ENCODE data around the gene GTF3A. TPM values are rescaled to one million over a fixed set of nuclear protein-coding genes. Genes with fewer than 3 reads are reported as not detected.

GTF3A gene
- total RNA-seq, 2 donors from 2014 or later = 83.2 to 99.9 TPM

DNA sequence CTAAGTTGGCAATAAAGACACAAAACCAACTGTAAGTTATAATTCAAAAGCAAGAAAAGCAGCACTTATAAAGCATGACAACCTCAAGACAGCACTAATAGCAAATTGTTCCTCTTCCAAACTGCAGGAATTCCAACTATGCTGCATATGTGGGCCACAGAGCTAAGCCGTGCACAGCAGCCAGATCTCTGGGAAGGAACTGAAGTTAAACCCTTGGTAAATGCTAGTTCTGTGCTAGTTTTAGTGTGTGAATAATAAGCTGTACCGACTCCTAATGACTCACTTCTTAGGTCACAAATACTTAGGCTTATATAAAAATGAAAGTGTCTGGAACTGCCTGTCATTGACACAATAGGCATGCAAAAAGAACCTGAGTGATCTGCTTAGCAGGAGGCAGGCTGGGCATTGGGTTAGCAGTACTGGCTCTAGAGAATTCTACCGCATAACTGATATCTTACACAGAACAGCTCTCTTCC is 21.2 kb upstream of the GTF3A start:
- intact Hi-C loops (cut with DNase I) = no loop called here
- no peak for DNase-seq (ENCODE audit: low spot score)

DNA sequence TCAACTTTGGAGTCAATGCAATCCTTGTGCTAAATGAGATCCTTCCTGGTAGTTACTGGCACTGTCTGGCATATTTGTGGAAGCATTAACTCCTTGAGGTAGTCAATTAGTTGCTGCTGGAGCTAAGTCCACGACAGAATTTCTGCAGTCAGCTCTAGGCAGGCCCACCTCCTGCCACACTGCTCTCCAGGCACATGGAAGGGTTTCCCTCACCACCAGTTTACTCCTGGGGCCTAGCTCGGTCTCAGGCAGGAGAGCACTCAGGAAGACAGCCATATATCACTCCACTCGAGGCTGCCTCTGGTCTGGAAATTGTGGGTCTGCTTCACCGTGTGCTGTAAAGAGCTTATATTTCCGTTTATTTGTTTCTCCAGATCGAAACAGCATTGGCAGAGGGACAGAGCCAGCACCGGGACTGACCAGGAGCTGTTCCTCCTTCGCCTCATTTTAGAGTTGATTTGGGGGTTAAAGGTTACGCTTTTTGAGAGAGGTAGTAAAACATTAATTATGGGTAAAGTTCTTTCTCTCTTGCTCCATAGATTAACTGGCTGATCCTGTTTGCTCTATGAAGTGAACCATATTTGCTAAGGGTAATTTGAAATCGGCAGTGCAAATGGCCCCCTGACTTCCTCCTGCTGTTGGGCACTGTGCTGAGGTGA is 20.6 kb upstream of the GTF3A start:
- no peak for DNase-seq (ENCODE audit: low spot score)
- intact Hi-C loops (cut with DNase I) = no loop called here

DNA sequence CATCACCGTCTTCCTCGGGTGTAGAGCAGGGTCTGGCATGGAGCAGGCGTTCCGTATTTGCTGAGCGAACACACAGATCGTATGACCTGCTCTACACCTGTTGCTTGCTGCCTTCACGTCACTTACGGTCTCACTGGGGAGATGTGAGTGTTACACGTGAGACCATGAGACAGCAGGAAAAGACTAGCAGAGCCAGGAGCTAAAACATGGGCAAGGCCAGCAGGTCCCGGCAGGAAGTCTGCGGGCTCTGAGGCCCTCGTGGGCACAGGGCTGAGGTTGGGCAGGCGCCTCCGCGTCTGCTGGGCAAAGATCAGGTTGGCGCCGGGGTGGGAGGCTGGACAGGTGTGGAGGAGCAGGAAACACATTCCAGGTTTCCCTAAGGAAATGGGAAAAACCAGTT is 19.7 kb upstream of the GTF3A start:
- intact Hi-C loops (cut with DNase I) = no loop called here
- DNase-seq (ENCODE audit: low spot score) = no peak

DNA sequence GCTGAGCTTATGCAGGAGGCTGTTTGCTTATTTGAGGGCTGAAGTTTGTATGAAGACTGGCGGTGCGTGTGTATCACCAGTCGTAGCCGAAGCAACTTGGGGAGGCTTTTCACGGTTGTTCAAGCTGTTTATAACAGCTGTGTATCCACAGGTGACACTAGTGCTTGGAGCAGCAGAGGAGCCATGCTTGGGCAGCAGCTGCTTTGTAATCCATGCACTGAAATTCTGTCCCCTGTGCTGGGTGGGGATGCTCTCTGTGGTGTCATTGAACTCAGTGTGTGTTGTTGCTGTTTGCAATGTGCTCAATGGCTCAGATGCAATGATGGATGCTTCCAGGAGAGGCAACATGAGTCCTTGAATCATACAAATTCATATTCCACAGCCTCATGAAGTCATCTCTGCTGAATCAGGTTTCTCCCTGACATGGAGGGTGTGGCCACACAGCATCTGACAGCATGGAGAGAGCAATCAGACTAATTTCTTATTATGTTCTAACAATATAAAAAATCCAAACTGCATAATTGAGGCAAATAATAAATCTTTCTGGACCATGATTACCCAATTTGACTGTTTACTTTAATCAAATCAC is 18.8 kb upstream of the GTF3A start:
- intact Hi-C loops (cut with DNase I) = no loop called here
- DNase-seq (ENCODE audit: low spot score) = no peak

DNA sequence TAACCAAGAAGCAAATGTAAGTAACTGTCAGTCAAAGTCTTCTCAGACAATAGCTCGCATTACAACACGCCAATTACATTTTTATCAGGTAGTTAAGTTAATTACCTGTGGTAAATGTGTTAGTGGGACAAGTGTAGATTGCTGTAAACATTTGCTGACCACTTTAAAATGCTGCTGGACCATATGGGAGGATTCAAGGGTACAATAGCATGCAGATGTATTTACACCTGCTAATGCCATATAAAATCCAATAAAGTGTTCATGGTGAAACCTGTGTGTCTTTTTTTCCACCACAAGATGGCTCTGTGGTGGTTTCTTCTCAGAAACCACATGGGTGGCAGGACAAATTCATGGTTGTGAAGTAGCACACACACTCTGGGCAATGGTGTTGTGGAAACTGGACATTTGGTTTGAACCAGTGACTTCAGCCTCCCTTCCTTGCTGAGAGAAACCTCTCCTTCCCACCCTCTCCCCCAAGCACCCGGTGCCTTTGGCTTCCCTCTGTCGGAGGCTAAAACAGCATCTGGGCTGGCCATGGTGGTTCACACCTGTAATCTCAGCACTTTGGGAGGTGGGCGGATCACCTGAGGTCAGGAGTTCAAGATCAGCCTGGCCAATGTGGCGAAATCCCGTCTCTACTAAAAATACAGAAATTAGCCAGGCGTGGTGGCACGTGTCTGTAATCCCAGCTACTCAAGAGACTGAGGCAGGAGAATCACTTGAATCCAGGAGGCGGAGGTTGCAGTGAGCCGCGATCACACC is 18.1 kb upstream of the GTF3A start:
- DNase-seq (ENCODE audit: low spot score) = no peak
- intact Hi-C loops (cut with DNase I) = no loop called here

DNA sequence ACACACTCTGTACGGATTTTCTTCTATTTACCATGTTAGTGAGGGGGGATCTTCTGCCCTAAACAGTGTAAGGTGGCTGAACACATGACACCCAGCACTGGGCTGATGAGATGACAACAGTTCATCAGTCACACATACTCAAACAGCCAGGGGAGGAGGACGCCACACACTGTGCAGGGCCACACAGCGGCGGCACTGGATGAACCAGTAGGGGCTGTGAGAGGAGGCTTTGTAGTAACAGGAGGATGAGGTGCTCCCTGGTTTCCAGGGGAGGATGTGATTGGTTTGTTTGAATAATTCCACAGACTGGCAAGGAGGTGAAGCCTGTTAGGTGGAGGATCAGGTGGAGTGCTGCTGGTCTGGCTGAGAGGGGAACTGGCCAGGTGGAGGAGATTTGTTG is 16.3 kb upstream of the GTF3A start:
- no peak for DNase-seq (ENCODE audit: low spot score)
- intact Hi-C loops (cut with DNase I) = no loop called here

DNA sequence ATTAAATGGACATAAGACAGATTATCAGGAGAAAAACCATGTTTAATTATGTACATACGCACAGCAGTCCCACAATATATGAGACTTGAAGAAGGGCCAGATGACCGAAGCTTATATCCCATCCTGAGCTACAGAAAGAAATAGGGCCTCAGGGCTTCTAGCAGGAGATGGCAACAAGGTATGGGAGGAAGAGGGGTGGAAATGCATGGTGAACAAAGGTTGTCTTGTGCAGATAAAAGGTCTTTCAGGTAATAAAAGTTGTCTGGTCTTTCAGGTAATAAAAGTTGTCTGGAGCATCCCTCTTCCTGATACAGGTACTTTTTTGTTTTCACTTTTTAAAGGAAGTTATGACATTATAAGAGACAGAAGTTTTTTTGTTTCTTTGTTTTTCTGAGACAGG is 15.4 kb upstream of the GTF3A start:
- intact Hi-C loops (cut with DNase I) = no loop called here
- DNase-seq (ENCODE audit: low spot score) = no peak

DNA sequence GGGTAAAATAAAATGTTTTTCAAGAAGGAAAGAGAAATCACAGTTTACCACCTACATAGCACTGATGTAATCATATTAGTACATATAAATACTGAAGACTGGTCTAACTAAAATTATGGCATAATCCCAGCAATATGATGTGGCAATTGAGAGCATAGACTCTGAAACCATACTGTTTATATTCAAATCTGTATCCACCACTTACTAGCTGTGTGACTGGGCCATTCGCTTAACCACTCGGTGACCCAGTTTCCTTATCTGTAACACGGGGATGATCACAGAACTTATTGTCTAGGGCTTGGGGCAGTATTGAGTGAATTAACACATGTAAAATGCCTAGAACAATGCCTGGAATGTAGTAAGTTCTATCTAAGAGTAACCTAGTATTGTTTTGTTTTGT is 13.1 kb upstream of the GTF3A start:
- no peak for DNase-seq (ENCODE audit: low spot score)
- intact Hi-C loops (cut with DNase I) = no loop called here

DNA sequence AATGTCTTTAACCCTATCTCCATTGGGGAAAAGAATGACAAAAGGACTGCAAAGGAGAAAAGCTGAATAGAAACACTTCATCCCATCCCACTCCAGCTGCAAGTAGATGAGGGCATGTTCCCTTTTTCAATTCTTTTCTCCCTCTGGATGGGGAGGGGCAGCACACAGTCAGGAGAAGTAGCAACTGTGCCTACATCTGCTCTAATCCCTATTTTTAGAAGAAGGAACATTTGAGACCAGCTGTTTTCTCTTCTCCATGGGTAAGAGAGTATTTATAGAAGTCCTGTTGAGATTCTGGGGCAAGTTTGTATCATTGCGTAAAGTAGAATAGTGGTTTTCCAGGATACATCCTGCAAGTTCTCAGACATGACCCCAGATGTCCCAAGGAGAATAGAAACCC is 9.3 kb upstream of the GTF3A start:
- intact Hi-C loops (cut with DNase I) = no loop called here
- no peak for DNase-seq (ENCODE audit: low spot score)

DNA sequence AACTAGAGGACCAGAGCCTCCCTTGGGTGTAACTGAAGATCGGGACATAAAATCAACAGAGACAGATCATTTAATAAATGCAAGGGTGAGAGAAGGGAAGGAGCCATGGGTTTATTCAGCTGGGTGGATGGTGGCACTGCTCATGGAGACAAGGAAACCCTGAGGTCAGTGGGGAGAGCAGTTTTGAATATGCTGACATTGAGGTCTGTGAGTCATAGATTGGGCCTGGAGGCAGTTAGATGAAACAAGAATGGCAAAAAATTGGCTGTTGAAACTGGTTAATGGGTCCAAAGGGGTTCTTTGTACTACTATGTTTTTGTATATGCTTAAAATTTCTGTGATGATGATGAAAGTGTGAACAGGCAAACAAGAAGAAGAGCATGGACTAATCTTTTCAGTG is 5.1 kb upstream of the GTF3A start:
- intact Hi-C loops (cut with DNase I) = no loop called here
- DNase-seq (ENCODE audit: low spot score) = no peak

DNA sequence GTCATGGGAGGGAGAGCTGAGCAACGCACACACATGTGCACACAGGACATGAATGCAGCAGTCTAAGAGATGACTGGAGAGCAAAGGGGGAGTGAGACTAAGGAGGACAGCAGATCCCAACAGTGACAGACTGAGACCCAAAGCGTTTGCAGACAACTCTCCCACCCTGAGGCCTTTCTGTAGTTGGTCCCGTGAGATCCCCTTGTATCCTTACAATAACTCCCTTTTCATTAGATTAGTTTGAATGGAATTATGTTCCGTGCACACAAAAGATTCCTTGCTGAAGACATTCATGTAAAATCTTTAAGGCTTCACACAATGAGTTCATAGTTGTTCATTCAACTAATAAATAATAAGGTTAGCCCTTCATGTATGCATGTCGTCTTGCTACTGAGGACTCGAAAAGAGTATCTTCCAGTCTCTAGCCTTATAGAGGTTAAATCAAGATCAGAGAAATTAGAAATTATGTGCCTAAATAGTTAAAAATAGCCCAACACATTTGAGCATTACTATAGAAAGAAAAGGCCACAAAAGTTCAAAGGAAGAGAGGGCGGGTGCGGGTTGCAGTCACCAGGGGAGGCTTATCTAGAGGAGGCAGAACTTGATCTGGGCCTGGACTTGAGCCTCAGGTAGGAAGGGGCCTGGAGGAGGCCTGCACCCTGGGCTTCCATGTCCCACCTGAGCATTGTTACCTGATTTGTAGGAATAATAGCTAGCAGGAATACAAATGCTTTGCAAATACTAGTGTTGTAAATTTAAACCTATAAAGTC is 3.1 kb upstream of the GTF3A start:
- DNase-seq (ENCODE audit: low spot score) = no peak
- intact Hi-C loops (cut with DNase I) = loop anchor here (10.0 kb wide), 2 partner anchors 46 to 1046 kb away; no protein-coding TSS in a partner anchor

DNA sequence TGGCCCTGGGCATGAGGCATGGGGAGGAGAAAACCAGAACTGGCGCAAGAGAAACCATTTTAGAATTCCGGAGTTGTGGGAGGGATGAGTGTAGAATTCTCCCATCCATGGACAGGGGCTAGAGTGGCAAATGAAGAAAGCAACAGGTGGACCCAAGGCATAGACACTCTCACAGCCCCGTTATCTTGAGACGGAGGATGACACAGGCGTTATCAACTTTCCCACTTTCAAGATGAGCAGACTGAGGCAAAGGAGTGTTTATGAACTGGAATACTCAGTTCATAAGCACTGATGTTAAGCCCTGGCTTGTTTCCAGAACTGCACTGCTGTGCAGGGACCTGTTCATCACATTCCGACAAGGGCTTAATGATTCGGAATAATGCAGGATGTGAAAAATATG is 1.1 kb upstream of the GTF3A start:
- intact Hi-C loops (cut with DNase I) = loop anchor here (10.0 kb wide), 2 partner anchors 49 to 1049 kb away; no protein-coding TSS in a partner anchor
- no peak for DNase-seq (ENCODE audit: low spot score)

DNA sequence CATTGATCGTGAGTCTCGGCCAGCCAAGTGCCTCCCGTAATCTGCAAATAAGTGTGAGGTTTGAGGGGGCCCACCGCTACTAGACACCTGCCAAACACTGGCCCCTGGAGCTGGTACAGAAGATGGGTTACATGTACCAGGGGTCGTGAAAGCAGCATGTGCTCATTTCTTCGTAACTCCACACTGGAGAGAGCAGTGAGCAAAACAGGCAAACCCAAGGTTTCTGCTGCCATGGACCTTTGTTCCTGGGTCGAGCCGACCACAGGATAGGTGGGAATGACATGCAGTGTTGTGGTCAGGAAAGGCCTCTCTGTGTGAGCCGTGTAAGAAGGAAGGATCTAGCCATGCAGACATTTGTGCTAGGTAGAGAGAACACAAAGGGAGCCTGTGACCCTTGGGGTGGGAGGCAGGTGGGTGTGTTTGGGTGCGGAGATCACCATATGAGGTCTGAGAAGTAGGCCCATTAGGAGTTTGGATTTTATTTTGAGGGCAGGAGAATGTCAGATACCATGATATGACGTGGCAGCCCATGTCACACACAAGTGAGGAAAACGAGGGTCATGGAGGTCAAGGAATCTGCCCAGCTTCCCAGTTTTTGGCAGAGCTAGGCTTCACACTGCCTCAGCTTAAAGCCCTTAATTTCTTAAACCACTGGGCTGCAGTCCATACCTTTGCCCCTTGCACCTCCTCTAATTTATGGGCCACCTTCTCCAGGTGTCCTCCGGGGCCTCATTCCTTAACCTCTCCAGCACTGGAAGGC is 919 bp downstream of the GTF3A start:
- no peak for DNase-seq (ENCODE audit: low spot score)
- intact Hi-C loops (cut with DNase I) = loop anchor here (10.0 kb wide), 2 partner anchors 51 to 1051 kb away; no protein-coding TSS in a partner anchor

DNA sequence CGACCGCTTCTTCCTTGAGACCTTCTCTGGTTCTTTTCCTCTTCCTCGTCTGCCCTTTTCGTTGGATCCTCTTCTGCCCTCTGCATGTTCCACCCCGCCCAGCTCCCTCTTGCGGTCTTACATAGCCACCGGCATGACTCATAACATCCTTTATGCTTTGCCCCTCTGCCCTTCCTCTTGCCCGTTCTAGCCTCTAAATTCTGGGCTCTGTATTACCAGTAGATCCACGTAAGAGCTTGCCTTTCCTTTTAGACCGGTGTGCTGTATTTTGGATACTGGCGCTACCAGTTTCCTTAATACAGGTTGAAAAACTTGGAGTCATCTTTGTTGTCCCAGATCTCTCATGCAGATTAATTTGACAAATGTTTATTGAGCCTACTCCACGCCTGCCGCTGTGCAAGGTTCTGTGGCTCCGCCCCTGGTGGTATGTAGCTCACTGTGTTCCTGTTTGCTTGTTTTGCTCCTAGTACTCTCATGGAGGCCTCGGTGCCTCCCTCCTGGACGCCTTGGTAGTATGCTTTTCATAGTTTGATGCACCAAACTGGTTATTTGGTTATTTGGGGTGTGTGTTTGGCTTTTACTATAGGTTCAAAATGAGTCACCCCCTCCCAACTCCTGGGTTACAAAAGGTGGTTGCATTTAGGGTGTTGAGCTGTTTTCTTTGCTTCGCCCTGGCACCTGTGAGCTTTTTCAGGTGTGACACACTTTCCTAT is 1.7 kb downstream of the GTF3A start:
- peak; percentile 93 for DNase-seq (ENCODE audit: low spot score)
- intact Hi-C loops (cut with DNase I) = loop anchor here (10.0 kb wide), 2 partner anchors 51 to 1051 kb away; no protein-coding TSS in a partner anchor

DNA sequence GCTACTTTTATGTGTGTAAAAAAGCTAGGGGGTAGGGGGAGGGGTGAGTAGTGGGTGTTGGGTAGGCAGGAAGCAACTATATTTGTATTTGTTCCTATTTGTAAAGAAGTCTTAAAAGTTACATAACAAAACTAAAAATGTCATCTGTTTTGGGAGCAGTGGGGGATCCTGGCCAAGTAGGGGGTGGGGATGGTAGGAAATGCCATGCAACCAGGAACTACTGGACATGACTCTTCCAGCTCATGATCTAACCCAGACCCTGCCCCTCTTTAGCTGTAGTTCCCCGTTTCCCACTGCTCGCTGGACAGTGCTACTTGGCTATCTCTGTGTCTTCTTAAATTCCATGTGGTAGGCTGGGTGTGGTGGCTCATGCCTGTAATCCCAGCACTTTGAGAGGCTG is 3.2 kb downstream of the GTF3A start:
- intact Hi-C loops (cut with DNase I) = loop anchor here (10.0 kb wide), 2 partner anchors 53 to 1053 kb away; no protein-coding TSS in a partner anchor
- no peak for DNase-seq (ENCODE audit: low spot score)

DNA sequence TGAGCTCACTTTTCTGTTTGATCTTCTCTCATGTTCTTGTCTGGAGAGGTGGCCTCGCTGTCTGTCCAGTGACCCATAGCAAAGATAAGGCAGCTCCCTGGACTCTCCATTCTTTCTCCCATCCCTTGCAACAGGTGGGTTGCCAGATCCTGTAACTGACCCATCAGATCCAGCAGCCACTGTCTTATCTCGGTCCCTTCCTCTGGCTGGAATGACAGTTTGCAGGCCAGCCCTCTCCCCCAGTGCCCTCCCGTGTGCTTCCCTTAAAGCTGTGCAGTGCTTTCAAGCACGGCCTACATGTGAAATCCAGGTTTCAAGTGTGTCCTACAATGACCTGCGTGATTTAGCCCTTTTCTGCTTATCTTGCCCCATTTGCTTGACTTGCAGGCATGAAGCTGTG is 3.7 kb downstream of the GTF3A start:
- DNase-seq (ENCODE audit: low spot score) = no peak
- intact Hi-C loops (cut with DNase I) = loop anchor here (10.0 kb wide), 2 partner anchors 53 to 1053 kb away; no protein-coding TSS in a partner anchor

DNA sequence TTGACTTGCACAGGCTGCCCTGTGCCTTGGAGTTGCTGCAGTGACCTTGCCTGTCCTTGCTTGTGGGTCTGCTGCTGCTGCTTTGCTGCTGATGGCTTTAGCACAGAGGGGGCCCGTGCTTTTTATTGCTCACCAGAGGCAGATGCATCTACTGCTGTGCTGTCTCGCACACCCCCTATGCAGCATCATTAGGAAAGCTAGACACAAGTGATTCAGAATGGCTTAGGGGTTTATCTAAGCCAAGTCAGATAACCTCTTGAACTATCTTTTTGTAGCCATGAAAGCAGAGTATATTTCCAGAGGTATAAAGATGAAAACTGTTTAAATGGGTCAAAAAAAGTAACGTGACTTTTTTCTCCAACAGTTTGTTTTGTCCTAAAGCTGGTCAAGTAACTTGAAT is 7.8 kb downstream of the GTF3A start:
- intact Hi-C loops (cut with DNase I) = no loop called here

DNA sequence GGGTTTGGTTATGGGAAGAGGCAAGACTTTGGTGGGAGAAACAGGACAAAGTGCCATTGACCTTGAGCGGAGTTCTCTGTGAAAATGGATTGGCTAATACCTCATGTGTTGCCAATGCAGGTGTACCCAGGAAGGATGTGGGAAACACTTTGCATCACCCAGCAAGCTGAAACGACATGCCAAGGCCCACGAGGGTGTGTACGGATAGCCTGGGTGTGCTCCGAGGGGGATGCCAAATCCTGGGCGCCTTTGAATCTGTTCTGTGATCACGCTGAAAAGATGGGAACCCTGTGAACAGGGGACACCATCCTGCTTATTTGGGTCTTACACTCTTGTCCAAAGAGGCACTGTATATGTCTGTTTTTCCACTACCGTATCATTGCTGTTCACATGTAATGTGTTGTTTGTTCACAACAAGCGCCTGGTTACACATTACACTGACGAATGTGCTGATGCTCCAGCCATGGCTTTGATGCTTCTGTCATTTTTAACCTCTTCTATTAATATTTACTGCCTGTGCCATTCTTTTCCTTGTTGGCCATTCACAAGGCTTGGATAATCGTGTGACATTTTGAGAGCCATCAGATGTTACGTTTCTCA is 8.3 kb downstream of the GTF3A start:
- intact Hi-C loops (cut with DNase I) = no loop called here
- no peak for DNase-seq (ENCODE audit: low spot score)

More for the DNA sequence above, 7.8 kb downstream of the GTF3A start:
- DNase-seq (ENCODE audit: low spot score) = no peak
